ENCODE measurements around the gene PPT2. TPM values are rescaled to one million over a fixed set of nuclear protein-coding genes. Genes with fewer than 3 reads are reported as not detected.

PPT2 gene
- polyA plus RNA-seq, 2 of the 4 experiments (the other 2 are of a cell fraction) = 9.3 to 11.7 TPM

GRCh38 chr6:32189742-32190053 is 35.8 kb downstream of the PPT2 start:
- ChIA-PET POLR2A (interaction anchor here (1.0 kb wide), 1 partner anchor 62 kb away, joined by 4 read pairs; the partner anchor contains the start of gene ATF6B), CTCF (interaction anchor here (1.4 kb wide), 1 partner anchor 60 kb away, joined by 3 read pairs; no protein-coding TSS in a partner anchor)
- peak overlapping the region; percentile 94 for H3K4me3 ChIP-seq
- DNase-seq (ENCODE audit: low read depth in 1 of 2, low spot score in 1 of 2) = no peak
- H3K27ac ChIP-seq = peak overlapping the region; percentile 99 to 100
- H3K9me3 ChIP-seq = no peaks in the 10 kb centered on the region
- TF ChIP-seq FOXS1 (CRISPR knock-in tag; IDR thresholded peaks at IDR 0.05) = no peak
- TF ChIP-seq TP53 (CRISPR knock-in tag; IDR thresholded peaks at IDR 0.05) = no peak
- no peak for TF ChIP-seq EHF (CRISPR knock-in tag; IDR thresholded peaks at IDR 0.05)
- TF ChIP-seq NFE2L2 (conservative IDR thresholded peaks at IDR 0.05; ENCODE audit: low read length) = no peak
- TF ChIP-seq EHMT2 (IDR thresholded peaks at IDR 0.05; ENCODE audit: low read depth) = no peak
- no peak for TF ChIP-seq CBX8 (IDR thresholded peaks at IDR 0.05)
- TF ChIP-seq JUN (IDR thresholded peaks at IDR 0.05) = no peak
- TF ChIP-seq, protein P1, sequence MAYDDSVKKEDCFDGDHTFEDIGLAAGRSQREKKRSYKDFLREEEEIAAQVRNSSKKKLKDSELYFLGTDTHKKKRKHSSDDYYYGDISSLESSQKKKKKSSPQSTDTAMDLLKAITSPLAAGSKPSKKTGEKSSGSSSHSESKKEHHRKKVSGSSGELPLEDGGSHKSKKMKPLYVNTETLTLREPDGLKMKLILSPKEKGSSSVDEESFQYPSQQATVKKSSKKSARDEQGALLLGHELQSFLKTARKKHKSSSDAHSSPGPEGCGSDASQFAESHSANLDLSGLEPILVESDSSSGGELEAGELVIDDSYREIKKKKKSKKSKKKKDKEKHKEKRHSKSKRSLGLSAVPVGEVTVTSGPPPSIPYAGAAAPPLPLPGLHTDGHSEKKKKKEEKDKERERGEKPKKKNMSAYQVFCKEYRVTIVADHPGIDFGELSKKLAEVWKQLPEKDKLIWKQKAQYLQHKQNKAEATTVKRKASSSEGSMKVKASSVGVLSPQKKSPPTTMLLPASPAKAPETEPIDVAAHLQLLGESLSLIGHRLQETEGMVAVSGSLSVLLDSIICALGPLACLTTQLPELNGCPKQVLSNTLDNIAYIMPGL (CRISPR knock-in tag; IDR thresholded peaks at IDR 0.05; ENCODE audit: borderline replicate concordance) = no peak
- no peak for TF ChIP-seq RFX5 (IDR thresholded peaks at IDR 0.05)
- TF ChIP-seq HDAC2 (IDR thresholded peaks at IDR 0.05) = no peak
- no peak for TF ChIP-seq GATA3 (IDR thresholded peaks at IDR 0.05; ENCODE audit: borderline replicate concordance)
- no peak for TF ChIP-seq CBX2 (IDR thresholded peaks at IDR 0.05; ENCODE audit: borderline replicate concordance, low read depth)
- TF ChIP-seq MYC (IDR thresholded peaks at IDR 0.05; ENCODE audit: borderline replicate concordance, low read length) = no peak
- TF ChIP-seq ZNF302 (CRISPR knock-in tag; IDR thresholded peaks at IDR 0.05) = no peak
- TF ChIP-seq HOXB5 (CRISPR knock-in tag; IDR thresholded peaks at IDR 0.05) = no peak
- TF ChIP-seq BHLHE40 (IDR thresholded peaks at IDR 0.05; ENCODE audit: low read depth, low read length) = no peak
- TF ChIP-seq, protein P2, sequence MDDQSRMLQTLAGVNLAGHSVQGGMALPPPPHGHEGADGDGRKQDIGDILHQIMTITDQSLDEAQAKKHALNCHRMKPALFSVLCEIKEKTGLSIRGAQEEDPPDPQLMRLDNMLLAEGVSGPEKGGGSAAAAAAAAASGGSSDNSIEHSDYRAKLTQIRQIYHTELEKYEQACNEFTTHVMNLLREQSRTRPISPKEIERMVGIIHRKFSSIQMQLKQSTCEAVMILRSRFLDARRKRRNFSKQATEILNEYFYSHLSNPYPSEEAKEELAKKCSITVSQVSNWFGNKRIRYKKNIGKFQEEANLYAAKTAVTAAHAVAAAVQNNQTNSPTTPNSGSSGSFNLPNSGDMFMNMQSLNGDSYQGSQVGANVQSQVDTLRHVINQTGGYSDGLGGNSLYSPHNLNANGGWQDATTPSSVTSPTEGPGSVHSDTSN (IDR thresholded peaks at IDR 0.05) = no peak
- TF ChIP-seq RNF2 (IDR thresholded peaks at IDR 0.05; ENCODE audit: borderline replicate concordance, low read depth) = no peak
- TF ChIP-seq KDM1A (IDR thresholded peaks at IDR 0.05; ENCODE audit: low read depth) = no peak
- TF ChIP-seq, protein P3, sequence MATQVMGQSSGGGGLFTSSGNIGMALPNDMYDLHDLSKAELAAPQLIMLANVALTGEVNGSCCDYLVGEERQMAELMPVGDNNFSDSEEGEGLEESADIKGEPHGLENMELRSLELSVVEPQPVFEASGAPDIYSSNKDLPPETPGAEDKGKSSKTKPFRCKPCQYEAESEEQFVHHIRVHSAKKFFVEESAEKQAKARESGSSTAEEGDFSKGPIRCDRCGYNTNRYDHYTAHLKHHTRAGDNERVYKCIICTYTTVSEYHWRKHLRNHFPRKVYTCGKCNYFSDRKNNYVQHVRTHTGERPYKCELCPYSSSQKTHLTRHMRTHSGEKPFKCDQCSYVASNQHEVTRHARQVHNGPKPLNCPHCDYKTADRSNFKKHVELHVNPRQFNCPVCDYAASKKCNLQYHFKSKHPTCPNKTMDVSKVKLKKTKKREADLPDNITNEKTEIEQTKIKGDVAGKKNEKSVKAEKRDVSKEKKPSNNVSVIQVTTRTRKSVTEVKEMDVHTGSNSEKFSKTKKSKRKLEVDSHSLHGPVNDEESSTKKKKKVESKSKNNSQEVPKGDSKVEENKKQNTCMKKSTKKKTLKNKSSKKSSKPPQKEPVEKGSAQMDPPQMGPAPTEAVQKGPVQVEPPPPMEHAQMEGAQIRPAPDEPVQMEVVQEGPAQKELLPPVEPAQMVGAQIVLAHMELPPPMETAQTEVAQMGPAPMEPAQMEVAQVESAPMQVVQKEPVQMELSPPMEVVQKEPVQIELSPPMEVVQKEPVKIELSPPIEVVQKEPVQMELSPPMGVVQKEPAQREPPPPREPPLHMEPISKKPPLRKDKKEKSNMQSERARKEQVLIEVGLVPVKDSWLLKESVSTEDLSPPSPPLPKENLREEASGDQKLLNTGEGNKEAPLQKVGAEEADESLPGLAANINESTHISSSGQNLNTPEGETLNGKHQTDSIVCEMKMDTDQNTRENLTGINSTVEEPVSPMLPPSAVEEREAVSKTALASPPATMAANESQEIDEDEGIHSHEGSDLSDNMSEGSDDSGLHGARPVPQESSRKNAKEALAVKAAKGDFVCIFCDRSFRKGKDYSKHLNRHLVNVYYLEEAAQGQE (IDR thresholded peaks at IDR 0.05) = no peak
- H3K4me1 ChIP-seq = peaks cover 36% of the 10 kb centered on the region
- FAIRE-seq = no peak
- H3K4me2 ChIP-seq = peak overlapping the region; percentile 99
- WGBS (ENCODE audit: missing lambda C conversion rate) = no CpG with 5 or more reads among the region's 23 CpGs
- ATAC-seq = no peak

GRCh38 chr6:32190054-32190851 is 36.3 kb downstream of the PPT2 start, which contains the start of gene PBX2:
TSS of gene PBX2 (minus strand) at chr6:32190202. CDS start at chr6:32189915, 287 bp downstream.
- DNase-seq (ENCODE audit: low read depth in 1 of 2, low spot score in 1 of 2) (peak; percentile 53 to 81), ATAC-seq (peak; percentile 43 to 62; a peak in 5 of 6 replicates), FAIRE-seq (no peak)
- Histone ChIP-seq H3K9me3 (no peaks in the 10 kb centered on the region), H3K4me2 (peak within 1 kb of the TSS; percentile 99), H3K27ac (peak within 1 kb of the TSS; percentile 99 to 100), H3K4me1 (peaks cover 36% of the 10 kb centered on the region), H3K4me3 (peak within 1 kb of the TSS; percentile 94)
- TF ChIP-seq POLR2A (IDR thresholded peaks at IDR 0.05; ENCODE audit: low read length) = peak; percentile 26; the same call in 1 of the 2 replicates
- peak in 1 of 2 experiments; percentile 48; a peak in 2 of 5 replicates for TF ChIP-seq JUN (IDR thresholded peaks at IDR 0.05)
- no peak for TF ChIP-seq HOXA7 (CRISPR knock-in tag; IDR thresholded peaks at IDR 0.05)
- ChIA-PET POLR2A (interaction anchor here (1.0 to 1.3 kb wide), 2 partner anchors 13 to 62 kb away, joined by 4 to 5 read pairs; partner anchors contain the start of gene ATF6B), CTCF (interaction anchor here (0.8 to 1.4 kb wide), 4 partner anchors 13 to 71 kb away, joined by 3 to 6 read pairs (median 3); no protein-coding TSS in a partner anchor)
- 2% methylated on average over 11 of the region's 23 CpGs for WGBS (ENCODE audit: missing lambda C conversion rate)

Measured in A549 (cell line).